ENCODE data around the gene TAF9.

Gene TAF9

GRCh38 chr5:69315972-69316371 lies 53.3 kb downstream of the TAF9 start:
- TF ChIP-seq CTCF (IDR thresholded peaks at IDR 0.05; ENCODE audit: low read depth, low read length): no peak
- H3K4me3 ChIP-seq (ENCODE audit: low read depth, low read length): no peak overlapping the region
